Gastroesophageal sphincter (tissue), 4 donors: ENCODE results near the gene MTMR8. TPM values are rescaled to one million over a fixed set of nuclear protein-coding genes. Genes with fewer than 3 reads are reported as not detected.
"Not testable (repeated sequence)": the region's sequence is repeated elsewhere in the genome, so short reads cannot be mapped to it uniquely, and the experiment has no call there.

Experiments
- ATAC-seq: fragments of 150-250 bp; one replicate; pipeline ENCODE4 v1.9.1; 2016; ENCODE audit warnings: mild to moderate bottlenecking, moderate library complexity
- H3K27ac ChIP-seq, 4 donors: fragments of 200-600 bp; sonication (generic) in 3 of 4; 1 replicate in 3 of 4; 2 replicates in 1 of 4; pipeline ENCODE4 v1.5.1; 2016 to 2019
- H3K27me3 ChIP-seq: fragments of 200-600 bp; sonication (generic); one replicate; pipeline ENCODE4 v1.5.1; 2019
- H3K36me3 ChIP-seq, 2 donors: fragments of 200-600 bp; sonication (generic); one replicate each; pipeline ENCODE4 v1.5.1; 2019; ENCODE audit warnings: control low read depth in 1 of 2
- H3K4me1 ChIP-seq, 3 donors: fragments of 200-600 bp; sonication (generic); 1 replicate in 2 of 3; 2 replicates in 1 of 3; pipeline ENCODE4 v1.5.1; 2016 to 2019; ENCODE audit warnings: control low read depth in 2 of 3
- H3K4me3 ChIP-seq, 2 donors: fragments of 200-600 bp; sonication (generic); one replicate each; pipeline ENCODE4 v1.5.1; 2019; ENCODE audit warnings: mild to moderate bottlenecking in 1 of 2, moderate library complexity in 1 of 2
- H3K9me3 ChIP-seq, 3 donors: fragments of 200-600 bp; sonication (generic); one replicate each; pipeline ENCODE4 v1.5.1; 2017 to 2019; ENCODE audit warnings: control low read depth in 2 of 3
- CTCF ChIP-seq, 4 experiments: fragments of 200-600 bp in 2 of 4; fragments of 450-650 bp in 2 of 4; sonication (generic) in 1 of 4; IDR thresholded peaks; one replicate each; pipeline ENCODE4 v1.5.1; 2017 to 2019; ENCODE audit warnings: antibody characterized with exemption in 4 of 4, mild to moderate bottlenecking in 2 of 4, moderate library complexity in 2 of 4
- EP300 ChIP-seq: sonication (generic); formaldehyde crosslinking; IDR thresholded peaks from one replicate; pipeline ENCODE4 v1.6.1; 2017; ENCODE audit warnings: antibody characterized with exemption, mild to moderate bottlenecking
- POLR2A ChIP-seq, 2 donors: fragments of 450-650 bp; IDR thresholded peaks; one replicate each; pipeline ENCODE4 v1.6.1; 2017; ENCODE audit warnings: antibody characterized with exemption in 2 of 2, mild to moderate bottlenecking in 2 of 2, moderate library complexity in 1 of 2
- POLR2AphosphoS5 ChIP-seq: sonication (generic); formaldehyde crosslinking; IDR thresholded peaks from one replicate; pipeline ENCODE4 v1.6.1; 2017; ENCODE audit warnings: antibody characterized with exemption
- WGBS, 2 donors: methylation state at CpG; one replicate each; pipeline ENCODE4 v1.1.5; 2018; ENCODE audit warnings: low coverage in 1 of 2; 5-methylcytosine and 5-hydroxymethylcytosine counted together
- total RNA-seq, 4 donors: library from RNA; depleted of rRNA; stranded (reverse); fragments of >200 nt; gene quantifications; one replicate each; pipeline ENCODE4 v1.1.0, GENCODE V29; 2016

MTMR8 gene
- total RNA-seq, 4 donors from 2014 or later, result 2.3 to 10.7 (median 4.6) TPM

- no peak overlapping the region for H3K4me3 ChIP-seq
- no peak for ATAC-seq
- H3K27ac ChIP-seq, result no peak overlapping the region
These were observed 5.8 kb downstream of the MTMR8 start for GRCh38 chrX:64389489-64389888.

GRCh38 chrX:64380789-64381188 is 14.5 kb downstream of the MTMR8 start:
- H3K4me3 ChIP-seq, H3K4me1 ChIP-seq, H3K27me3 ChIP-seq, ATAC-seq, H3K27ac ChIP-seq, H3K36me3 ChIP-seq: not testable (repeated sequence)
- H3K9me3 ChIP-seq, result peaks cover 0 to 30% (median 0%) of the 10 kb centered on the region in 3 donors
- WGBS, 2 donors, result 76 to 100% methylated on average over 1 to 4 of the region's 4 CpGs

More at GRCh38 chrX:64389489-64389888, 5.8 kb downstream of the MTMR8 start:
- Histone ChIP-seq H3K4me1 (peaks cover 0 to 3% (median 0%) of the 10 kb centered on the region in 3 donors), H3K36me3 (no peaks in the 10 kb centered on the region), H3K9me3 (peaks cover 0 to 11% (median 0%) of the 10 kb centered on the region in 3 donors), H3K27me3 (no peaks in the 10 kb centered on the region)
- TF ChIP-seq EP300 (no peak), POLR2A (IDR thresholded peaks at IDR 0.05) (no peak), CTCF (IDR thresholded peaks at IDR 0.05) (no peak), POLR2AphosphoS5 (no peak)

GRCh38 chrX:64379924-64380323 is 15.3 kb downstream of the MTMR8 start:
- Histone ChIP-seq H3K27ac (no peak overlapping the region), H3K4me3 (no peak overlapping the region), H3K9me3 (peaks cover 0 to 32% (median 0%) of the 10 kb centered on the region in 3 donors), H3K27me3 (no peaks in the 10 kb centered on the region), H3K4me1 (no peaks in the 10 kb centered on the region), H3K36me3 (no peaks in the 10 kb centered on the region)
- no peak for ATAC-seq
- WGBS, 2 donors, result 60 to 86% methylated on average over 1 of the region's 1 CpG
- TF ChIP-seq POLR2AphosphoS5, result no peak
- no peak for TF ChIP-seq CTCF (IDR thresholded peaks at IDR 0.05)
- TF ChIP-seq EP300, result no peak
- TF ChIP-seq POLR2A (IDR thresholded peaks at IDR 0.05), result no peak

GRCh38 chrX:64377753-64378152 is 17.5 kb downstream of the MTMR8 start:
- TF ChIP-seq POLR2A (IDR thresholded peaks at IDR 0.05), result no peak
- 74 to 94% methylated on average over 2 to 3 of the region's 3 CpGs for WGBS, 2 donors
- Histone ChIP-seq H3K9me3 (peaks cover 0 to 23% (median 0%) of the 10 kb centered on the region in 3 donors), H3K4me1 (no peaks in the 10 kb centered on the region), H3K27ac (no peak overlapping the region), H3K4me3 (no peak overlapping the region), H3K27me3 (no peaks in the 10 kb centered on the region), H3K36me3 (no peaks in the 10 kb centered on the region)
- ATAC-seq, result no peak

GRCh38 chrX:64352081-64352480 is 43.2 kb downstream of the MTMR8 start:
- TF ChIP-seq CTCF (IDR thresholded peaks at IDR 0.05), result no peak
- TF ChIP-seq POLR2A (IDR thresholded peaks at IDR 0.05), result no peak
- Histone ChIP-seq H3K4me3 (no peak overlapping the region), H3K4me1 (no peaks in the 10 kb centered on the region), H3K9me3 (no peaks in the 10 kb centered on the region), H3K36me3 (peaks cover 0 to 21% of the 10 kb centered on the region in 2 donors), H3K27ac (no peak overlapping the region), H3K27me3 (no peaks in the 10 kb centered on the region)
- no peak for ATAC-seq
- WGBS, 2 donors, result 58 to 100% methylated on average over 1 to 4 of the region's 5 CpGs

GRCh38 chrX:64350521-64350920 is 44.7 kb downstream of the MTMR8 start:
- ATAC-seq, result no peak
- Histone ChIP-seq H3K9me3 (no peaks in the 10 kb centered on the region), H3K27me3 (no peaks in the 10 kb centered on the region), H3K4me1 (no peaks in the 10 kb centered on the region), H3K36me3 (peaks cover 0 to 19% of the 10 kb centered on the region in 2 donors), H3K27ac (no peak overlapping the region), H3K4me3 (no peak overlapping the region)
- 44 to 50% methylated on average over 1 of the region's 1 CpG for WGBS, 2 donors
- TF ChIP-seq CTCF (IDR thresholded peaks at IDR 0.05) (no peak), POLR2AphosphoS5 (no peak), EP300 (no peak), POLR2A (IDR thresholded peaks at IDR 0.05) (no peak)
